GM12874 (cell line): Measurements from ENCODE around the gene NSMCE1.

Experiments used
- CTCF ChIP-seq: IDR thresholded peaks from 2 replicates; pipeline ENCODE4 v1.5.1; 2011; ENCODE audit warnings: low read depth, mild to moderate bottlenecking, control low read depth, low read length, moderate library complexity; ENCODE audit not compliant: insufficient read depth

Gene NSMCE1

DNA sequence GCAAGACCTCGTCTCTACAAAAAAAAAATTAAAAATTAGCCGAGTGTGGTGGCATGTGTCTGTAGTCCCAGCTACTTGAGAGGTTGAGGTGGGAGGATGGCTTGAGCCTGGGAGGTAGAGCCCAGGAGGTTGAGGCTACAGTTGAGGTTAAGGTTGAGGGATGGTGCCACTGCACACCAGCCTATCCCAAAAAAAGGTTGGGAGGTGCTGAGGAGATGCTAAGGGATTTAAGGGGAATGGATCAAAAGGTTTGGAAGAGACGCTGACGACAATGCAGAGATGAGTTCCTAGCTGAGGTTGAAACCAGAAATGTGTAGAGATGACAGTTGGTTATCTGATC is 4.7 kb upstream of the NSMCE1 start:
- TF ChIP-seq CTCF = no peak

- TF ChIP-seq CTCF = no peak
Measured at GRCh38 chr16:27272076-27272475, 3.5 kb upstream of the NSMCE1 start.

- TF ChIP-seq CTCF = no peak
Measured at GRCh38 chr16:27270349-27270748, 1.8 kb upstream of the NSMCE1 start.

DNA sequence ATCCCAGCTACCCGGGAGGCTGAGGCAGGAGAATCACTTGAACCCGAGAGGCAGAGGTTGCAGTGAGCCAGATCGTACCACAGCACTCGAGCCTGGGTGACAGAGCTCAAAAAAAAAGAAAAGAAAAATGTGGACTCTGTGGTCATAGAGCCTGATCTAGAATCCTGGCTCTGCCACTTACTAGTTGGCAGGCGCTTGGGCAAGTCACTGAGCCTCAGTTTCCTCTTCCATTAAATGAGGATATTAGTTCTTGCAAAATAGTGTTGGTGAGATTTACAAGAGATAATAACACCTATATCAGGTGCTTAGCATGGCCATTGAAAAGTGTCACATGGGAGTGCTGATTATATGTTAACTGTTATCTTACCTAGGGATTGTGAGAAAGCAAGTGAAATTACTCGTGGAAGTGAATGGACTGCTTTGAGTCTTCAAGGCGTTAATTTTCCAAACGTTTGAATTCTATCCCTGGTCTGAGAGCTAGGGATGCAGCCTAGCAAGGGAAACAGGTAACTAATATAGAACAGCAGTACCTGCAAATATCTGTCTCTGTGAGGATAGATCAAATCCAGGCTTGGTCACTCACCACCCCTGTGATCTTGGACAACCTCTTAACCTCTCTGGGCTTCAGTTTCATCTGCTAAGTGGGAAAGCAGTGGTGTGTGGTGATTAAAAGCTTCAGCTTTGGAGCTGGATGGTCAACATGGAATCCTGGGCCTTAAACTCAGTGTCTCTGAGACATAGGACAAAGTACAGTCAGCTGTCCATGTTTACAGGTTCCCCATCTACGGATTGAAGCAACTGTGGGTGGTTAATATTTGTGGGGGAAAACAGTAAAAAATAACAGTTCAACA is 953 bp upstream of the NSMCE1 start:
- TF ChIP-seq CTCF = no peak

GRCh38 chr16:27267037-27267677 is 1.4 kb downstream of the NSMCE1 start:
- no peak for TF ChIP-seq CTCF

DNA sequence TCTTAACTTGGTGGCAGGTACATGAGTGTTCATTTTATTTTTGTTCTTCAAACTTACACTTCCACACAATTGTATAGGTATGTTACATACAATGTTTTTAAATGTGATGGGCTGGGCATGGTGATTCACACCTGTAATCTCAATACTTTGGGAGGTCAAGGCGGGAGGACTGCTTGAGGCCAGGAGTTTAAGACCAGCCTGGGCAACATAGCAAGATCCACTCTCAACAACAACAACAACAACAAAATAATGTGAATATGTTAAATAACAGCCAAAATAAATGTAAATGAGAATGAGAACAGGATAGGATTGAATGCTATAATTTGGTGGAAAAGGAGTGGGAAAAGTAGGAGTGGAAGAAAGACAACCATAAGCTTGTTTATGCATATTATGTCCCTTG is 2.6 kb downstream of the NSMCE1 start:
- TF ChIP-seq CTCF = no peak

DNA sequence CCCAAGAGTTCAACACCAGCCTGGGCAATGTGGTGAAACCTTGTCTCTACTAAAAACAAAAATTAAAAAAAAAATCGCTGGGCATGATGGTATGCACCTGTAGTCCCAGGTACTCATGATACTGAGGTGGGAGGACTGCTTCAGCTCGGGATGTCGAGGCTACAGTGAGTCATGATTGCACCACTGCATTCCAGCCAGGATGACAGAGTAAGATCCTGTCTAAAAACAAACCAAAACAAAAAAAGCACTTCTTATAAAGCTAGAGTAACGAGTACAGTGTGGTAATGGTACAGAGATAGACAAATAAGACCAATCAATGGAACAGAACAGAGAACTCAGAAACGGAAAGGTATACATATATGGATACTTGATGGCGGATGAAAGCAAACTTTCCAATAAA is 4.4 kb downstream of the NSMCE1 start:
- no peak for TF ChIP-seq CTCF
